HK-2 (cell line): ENCODE results near the gene SMIM10L1.

Experiments used
- DNase-seq: peaks from one replicate; pipeline ENCODE4 v3.0.0-alpha.2; 2018; ENCODE audit not compliant: unreplicated experiment

SMIM10L1 gene

DNA sequence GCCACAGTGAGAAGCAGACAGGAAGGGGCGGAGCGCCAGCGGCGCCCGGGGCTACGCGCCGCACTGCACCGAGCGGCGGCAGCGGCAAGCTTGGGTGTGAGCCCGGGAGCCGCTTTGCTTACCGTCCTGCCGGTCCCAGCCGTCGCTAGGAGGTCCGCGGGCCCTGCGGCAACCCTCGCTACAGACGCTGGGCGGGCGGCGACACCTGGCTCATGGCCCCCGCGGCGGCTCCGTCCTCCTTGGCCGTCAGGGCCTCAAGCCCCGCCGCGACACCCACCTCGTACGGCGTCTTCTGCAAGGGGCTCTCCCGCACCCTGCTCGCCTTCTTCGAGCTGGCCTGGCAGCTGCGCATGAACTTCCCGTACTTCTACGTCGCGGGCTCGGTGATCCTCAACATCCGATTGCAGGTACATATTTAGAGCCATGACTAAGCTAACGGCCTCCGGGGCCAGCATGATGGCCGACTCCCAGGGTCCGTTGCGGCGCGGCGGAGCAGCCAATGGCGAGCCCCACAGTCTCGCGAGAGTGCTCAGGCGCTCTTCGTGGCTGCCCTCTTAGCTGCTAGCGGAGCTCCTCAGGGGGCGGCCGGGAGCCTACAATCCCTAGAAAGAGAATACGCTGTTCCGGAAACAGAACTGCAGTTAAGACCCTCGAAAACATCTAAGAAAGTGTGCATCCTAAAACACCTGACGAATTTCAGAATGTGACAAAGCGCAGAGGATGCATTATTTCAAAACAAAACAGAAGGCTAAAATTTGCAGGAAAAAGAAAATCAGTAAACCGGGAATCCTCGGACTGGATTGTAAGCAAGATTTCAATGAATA is at the start of gene SMIM10L1:
Gene SMIM10L1, plus strand, starts transcription at position 50 of the 824 bp plus-strand sequence. Its CDS starts 163 bp downstream, at position 213.
- peak; percentile 91 for DNase-seq

- DNase-seq, result no peak
Observed at GRCh38 chr12:11130382-11130781, 40.6 kb upstream of the SMIM10L1 start.

GRCh38 chr12:11130999-11131398 is 40.0 kb upstream of the SMIM10L1 start:
- DNase-seq, result no peak

DNA sequence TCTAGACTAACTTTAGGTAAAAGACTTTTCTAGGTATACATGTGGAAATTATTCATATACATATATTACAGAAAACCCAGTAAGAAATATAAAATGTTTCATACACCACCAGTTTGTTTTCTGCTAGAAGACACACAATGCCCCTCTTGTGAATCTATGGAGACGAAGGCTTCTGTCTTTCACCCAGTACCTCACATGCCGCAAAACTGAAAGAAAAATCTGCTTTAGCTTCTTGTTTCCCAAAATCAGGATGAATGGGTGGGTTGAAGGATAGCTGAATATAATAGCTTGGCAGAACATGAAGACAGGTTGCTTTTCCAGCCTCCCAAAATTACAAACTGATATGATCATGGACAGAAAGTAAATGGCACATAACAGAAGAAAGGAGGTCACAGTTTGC is 37.8 kb upstream of the SMIM10L1 start:
- no peak for DNase-seq

DNA sequence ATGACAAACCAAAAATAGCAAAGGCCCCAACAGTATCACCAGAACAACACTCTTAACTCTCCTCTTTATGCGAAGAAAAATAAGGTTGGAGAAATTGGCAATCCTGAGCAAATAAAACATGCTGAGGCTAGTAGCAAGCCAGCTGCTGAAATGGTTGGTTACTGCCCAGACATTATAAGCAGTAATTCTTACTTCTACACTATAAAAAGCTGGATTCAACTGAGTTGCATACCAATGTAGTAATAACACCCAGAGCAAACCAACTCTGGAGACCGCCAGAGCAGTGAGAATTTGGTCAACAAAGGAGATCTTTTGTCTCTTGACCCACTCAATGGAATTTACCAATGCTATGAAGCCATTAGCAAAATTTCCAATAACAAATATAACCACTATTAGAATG is 37.2 kb upstream of the SMIM10L1 start:
- no peak for DNase-seq

DNA sequence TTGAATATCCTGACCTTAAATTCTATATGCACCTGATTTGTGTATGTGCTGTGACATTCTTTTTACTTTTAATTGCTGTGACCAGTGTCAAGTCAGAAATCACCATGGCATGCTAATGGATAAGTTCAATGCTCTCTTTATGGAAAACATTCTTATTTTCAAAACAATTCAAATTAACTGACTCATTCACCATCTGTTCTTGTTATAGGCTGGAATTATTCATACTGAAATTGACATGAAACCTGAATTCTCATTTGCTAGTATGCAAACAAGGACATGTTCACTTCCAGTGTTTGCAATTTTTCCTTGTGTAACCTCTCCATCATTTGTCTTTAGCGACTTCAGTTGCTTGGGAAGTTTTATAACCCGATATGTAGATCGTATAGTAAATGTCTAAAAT is 36.7 kb upstream of the SMIM10L1 start, which contains the start of gene TAS2R30:
Gene TAS2R30, minus strand, starts transcription at position 340 of the 400 bp plus-strand sequence. CDS start 400 bp downstream, outside the sequence.
- no peak for DNase-seq

- DNase-seq, result no peak
Observed at GRCh38 chr12:11136075-11136474, 34.9 kb upstream of the SMIM10L1 start.

- DNase-seq, result no peak
Observed at GRCh38 chr12:11143352-11143751, 27.6 kb upstream of the SMIM10L1 start.

DNA sequence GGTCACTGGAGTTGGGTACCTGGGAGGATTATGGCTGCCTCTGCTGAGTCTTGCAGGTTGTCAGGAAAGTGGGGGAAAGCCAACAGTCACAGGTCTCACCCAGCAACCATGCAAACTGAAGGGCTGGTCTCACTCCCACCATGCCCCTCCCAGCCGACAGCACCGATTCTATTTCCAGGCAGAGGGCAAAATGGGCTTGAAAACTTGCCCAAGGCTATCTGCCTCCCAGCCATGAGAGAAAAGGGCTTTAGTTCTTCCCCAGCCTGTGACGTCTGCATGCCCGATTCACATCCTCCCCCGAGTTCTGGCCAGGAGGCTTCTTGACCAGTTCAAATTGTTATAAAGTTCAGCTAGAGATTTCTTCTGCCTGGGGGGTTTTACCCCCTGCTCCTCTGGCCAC is 26.7 kb upstream of the SMIM10L1 start:
- no peak for DNase-seq

- DNase-seq, result no peak
Observed at GRCh38 chr12:11147420-11147819, 23.6 kb upstream of the SMIM10L1 start.

GRCh38 chr12:11150832-11151231 is 20.2 kb upstream of the SMIM10L1 start:
- DNase-seq, result no peak

DNA sequence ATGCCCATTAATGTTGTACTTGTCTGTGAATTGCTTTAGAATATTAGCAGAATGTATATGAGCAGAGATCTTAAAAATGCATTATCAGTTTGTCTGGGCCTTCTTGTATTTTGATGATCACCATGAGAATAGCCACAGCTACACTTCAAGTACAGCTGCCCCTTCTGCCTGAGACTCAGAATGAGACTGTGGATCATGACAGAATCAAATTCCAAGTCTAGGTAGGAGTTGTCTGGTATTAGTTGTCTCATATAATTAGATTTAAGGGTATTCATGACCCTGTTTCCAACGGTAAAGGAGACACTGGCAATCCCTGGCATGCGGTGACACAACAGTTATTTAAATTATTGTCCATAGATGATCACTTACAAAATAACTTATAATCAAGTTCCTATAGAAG is 18.3 kb upstream of the SMIM10L1 start:
- DNase-seq, result no peak

GRCh38 chr12:11154400-11154925 is 16.5 kb upstream of the SMIM10L1 start:
- no peak for DNase-seq

DNA sequence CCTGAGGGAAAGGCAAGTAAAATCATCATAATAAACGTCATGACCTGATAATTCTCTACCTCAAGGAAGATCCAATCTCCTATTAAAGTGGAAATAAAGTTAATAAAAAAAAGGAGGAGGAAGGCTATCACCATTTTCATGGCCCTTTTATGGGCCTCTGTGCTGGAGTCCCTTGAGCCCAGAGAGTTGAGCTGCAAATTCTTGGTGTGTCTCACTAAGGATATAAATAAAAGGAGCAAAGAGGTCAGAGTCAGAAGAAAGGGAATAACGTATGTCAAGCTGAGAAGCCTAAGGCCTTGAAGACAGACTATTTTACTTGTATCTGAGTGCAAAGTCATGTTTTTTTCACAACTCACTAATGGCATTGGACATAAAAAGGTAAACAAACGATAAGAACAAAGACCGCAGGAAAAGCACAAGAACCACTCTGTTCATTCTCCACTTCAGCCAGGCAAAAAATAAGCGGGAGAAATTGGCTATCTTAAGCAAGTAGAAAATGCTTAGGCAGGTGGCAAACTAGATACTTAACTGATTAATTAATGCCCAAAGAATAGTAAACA is 12.0 kb upstream of the SMIM10L1 start:
- DNase-seq, result no peak

DNA sequence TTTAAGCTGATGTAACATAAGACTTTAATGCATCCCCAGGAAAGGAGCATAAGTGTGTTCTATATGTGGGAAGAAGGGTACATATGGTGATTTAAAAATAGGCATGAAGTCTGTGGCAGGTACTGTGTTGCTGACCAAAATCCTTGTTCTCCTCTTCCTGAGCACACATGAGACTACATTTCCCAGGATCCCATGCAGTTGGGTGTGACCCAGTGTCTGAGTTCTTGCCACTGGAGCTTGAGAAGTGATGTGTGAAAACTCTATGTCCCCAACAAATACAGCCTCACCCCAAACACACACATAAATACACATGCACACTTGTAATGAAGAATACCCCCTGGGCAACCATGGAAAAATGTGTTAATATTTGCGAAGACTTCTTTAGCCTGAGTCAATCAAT is 8.5 kb upstream of the SMIM10L1 start:
- no peak for DNase-seq

- DNase-seq, result no peak
Observed at GRCh38 chr12:11164384-11164783, 6.6 kb upstream of the SMIM10L1 start.

DNA sequence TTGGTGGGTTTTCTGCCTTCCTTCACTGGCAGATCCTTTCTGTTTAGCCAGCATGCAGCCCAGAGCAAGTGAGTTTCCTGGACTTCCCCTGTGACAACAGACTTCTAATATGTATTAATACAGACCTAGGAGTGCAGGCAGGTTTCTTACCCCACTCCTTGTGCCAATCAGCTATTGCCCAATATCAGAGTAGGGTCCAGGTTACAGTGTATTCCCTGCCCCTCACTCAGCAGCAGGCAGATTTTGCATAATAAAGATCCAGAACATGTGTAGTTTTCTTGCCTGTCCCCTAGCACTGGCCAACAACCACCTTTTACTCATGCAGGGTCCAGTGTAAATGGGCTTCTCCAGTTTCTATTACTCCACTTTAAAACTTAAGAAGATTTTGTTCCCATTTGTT is 4.7 kb upstream of the SMIM10L1 start:
- DNase-seq, result no peak

DNA sequence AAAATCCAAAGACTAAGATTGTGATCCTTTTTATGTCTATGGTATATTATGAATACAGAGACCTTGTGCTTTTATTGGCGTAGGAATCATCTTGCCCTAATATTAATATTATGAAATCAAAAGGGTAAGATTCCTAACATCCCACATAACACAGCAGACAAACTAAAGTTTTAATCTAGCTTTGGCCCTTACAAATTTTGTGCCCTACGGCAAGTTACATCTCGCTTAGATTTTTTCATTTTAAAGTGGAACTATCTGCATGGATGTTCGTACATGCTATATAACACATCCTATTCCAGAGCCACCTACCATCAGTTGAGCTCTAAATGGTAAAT is 217 bp upstream of the SMIM10L1 start:
- no peak for DNase-seq

- no peak for DNase-seq
Observed at GRCh38 chr12:11171969-11172675, 1.1 kb downstream of the SMIM10L1 start.

DNA sequence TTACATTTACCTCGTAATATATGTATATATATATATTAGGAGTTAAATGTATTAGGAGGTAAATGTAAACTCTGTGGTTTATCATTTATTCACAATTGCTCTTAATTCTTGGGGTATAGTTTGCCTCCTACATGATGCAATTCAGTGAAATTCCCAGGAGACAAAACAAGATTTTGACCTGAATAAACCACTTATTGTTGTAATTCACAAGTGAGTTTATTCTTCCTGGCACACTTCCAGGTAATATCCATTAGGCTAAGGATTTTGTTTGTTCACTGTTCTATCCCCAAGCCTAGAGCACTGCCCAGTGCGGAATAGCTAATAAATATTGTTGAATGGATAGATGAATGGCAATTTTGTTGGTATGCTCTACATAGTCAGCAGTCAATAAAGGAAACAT is 3.0 kb downstream of the SMIM10L1 start:
- no peak for DNase-seq

- no peak for DNase-seq
Observed at GRCh38 chr12:11178250-11178649, 7.3 kb downstream of the SMIM10L1 start.

- no peak for DNase-seq
Observed at GRCh38 chr12:11182529-11182928, 11.5 kb downstream of the SMIM10L1 start.

DNA sequence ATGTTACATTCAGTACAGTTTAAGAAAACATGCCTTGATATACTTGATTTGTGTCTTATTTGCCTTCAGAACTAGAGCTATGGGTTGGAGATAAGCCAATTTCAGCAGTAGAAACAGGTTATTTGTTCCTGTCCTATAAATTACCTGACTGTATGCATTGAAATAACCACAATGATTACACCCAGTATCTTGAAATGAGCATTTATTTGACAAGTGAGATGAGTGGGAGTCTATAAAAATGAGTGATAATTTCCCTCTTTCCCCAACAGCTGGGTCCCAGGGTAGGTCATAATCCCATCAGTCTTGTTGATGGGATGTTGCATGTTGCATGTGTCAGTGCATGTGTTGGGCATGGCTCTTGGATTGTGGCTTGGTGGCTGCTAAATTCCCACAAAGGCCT is 12.0 kb downstream of the SMIM10L1 start:
- DNase-seq, result no peak
